SK-N-SH (cell line): ENCODE results near the gene EHBP1L1. TPM values are rescaled to one million over a fixed set of nuclear protein-coding genes. Genes with fewer than 3 reads are reported as not detected.

Source experiments
- CTCF ChIA-PET: fragments of 300-600, 350-600 bp; formaldehyde crosslinking; extraction: SDS; loops from one replicate; lab custom pipeline; 2021; lab: Yijun Ruan, JAX
- POLR2A ChIA-PET: fragments of 350-600 bp; sonication (Branson Sonifier 250); formaldehyde crosslinking; extraction: SDS; loops from one replicate; lab custom pipeline; 2020; ENCODE audit warnings: antibody characterized with exemption, inconsistent platforms; lab: Yijun Ruan, JAX
- DNase-seq: peaks from one replicate; pipeline ENCODE4 v3.0.0; 2012
- H2AFZ ChIP-seq: fragments of 200-600 bp; sonication (generic); 2 replicates; pipeline ENCODE4 v1.8.1; 2016; ENCODE audit warnings: antibody characterized with exemption, mild to moderate bottlenecking, low read depth
- H3F3A ChIP-seq: fragments of 200-600 bp; sonication (generic); replicated peaks from 2 replicates; pipeline ENCODE3; 2016; ENCODE audit warnings: antibody characterized with exemption, mild to moderate bottlenecking; ENCODE audit not compliant: insufficient read depth
- H3K27ac ChIP-seq, 2 experiments: fragments of 200-500 bp in 1 of 2; fragments of 200-600 bp in 1 of 2; sonication (Bioruptor generic) in 1 of 2; sonication (generic), shearing (Covaris generic) in 1 of 2; 2 replicates each; pipeline versions ENCODE4 v1.5.1 to v1.6.1; 2014 to 2016; ENCODE audit warnings: low read depth in 2 of 2, inconsistent platforms in 1 of 2, low read length in 1 of 2, mild to moderate bottlenecking in 1 of 2, mixed read lengths in 1 of 2
- H3K27me3 ChIP-seq: fragments of 200-600 bp; sonication (generic), shearing (Covaris generic); 2 replicates; pipeline ENCODE4 v1.6.1; 2016; ENCODE audit warnings: mixed run types; ENCODE audit not compliant: insufficient read depth
- H3K36me3 ChIP-seq, 2 experiments: fragments of 200-500 bp in 1 of 2; fragments of 200-600 bp in 1 of 2; sonication (Bioruptor generic) in 1 of 2; sonication (generic) in 1 of 2; replicated peaks in 1 of 2; 2 replicates each; pipeline versions ENCODE3 to v1.5.1; 2014 to 2016; ENCODE audit warnings: low read length in 1 of 2, mild to moderate bottlenecking in 1 of 2; ENCODE audit not compliant: insufficient read depth in 2 of 2, control insufficient read depth in 1 of 2
- H3K4me1 ChIP-seq, 2 experiments: fragments of 200-500 bp in 1 of 2; fragments of 200-600 bp in 1 of 2; sonication (Bioruptor generic) in 1 of 2; sonication (generic), shearing (Covaris generic) in 1 of 2; 2 replicates each; pipeline versions ENCODE4 v1.5.1 to v1.6.1; 2014 to 2016; ENCODE audit warnings: low read depth in 1 of 2, low read length in 1 of 2, mixed run types in 1 of 2; ENCODE audit not compliant: insufficient read depth in 2 of 2, control insufficient read depth in 1 of 2
- H3K4me2 ChIP-seq: fragments of 200-600 bp; sonication (generic), shearing (Covaris generic); 2 replicates; pipeline ENCODE4 v1.6.1; 2017; ENCODE audit warnings: mixed run types
- H3K4me3 ChIP-seq, 2 experiments: fragments of 200-500 bp in 1 of 2; fragments of 200-600 bp in 1 of 2; sonication (Bioruptor generic) in 1 of 2; sonication (generic), shearing (Covaris generic) in 1 of 2; 2 replicates each; pipeline versions ENCODE4 v1.5.1 to v1.8.1; 2014 to 2016; ENCODE audit warnings: low read depth in 2 of 2, inconsistent platforms in 1 of 2, low read length in 1 of 2, mild to moderate bottlenecking in 1 of 2, mixed read lengths in 1 of 2, moderate library complexity in 1 of 2
- H3K79me2 ChIP-seq: fragments of 200-600 bp; sonication (generic); 2 replicates; pipeline ENCODE4 v1.8.1; 2017; ENCODE audit warnings: mild to moderate bottlenecking; ENCODE audit not compliant: insufficient read depth
- H3K9ac ChIP-seq: fragments of 200-600 bp; sonication (generic); 2 replicates; pipeline ENCODE4 v1.6.1; 2017; ENCODE audit warnings: mixed run types
- H3K9me2 ChIP-seq: fragments of 200-600 bp; sonication (generic); 2 replicates; pipeline ENCODE4 v1.6.1; 2017; ENCODE audit warnings: mixed run types
- H3K9me3 ChIP-seq: fragments of 200-600 bp; sonication (generic); 2 replicates; pipeline ENCODE4 v1.6.1; 2017; ENCODE audit warnings: mixed run types, mild to moderate bottlenecking, moderate library complexity
- H4K20me1 ChIP-seq: fragments of 200-600 bp; sonication (generic); 2 replicates; pipeline ENCODE4 v1.6.1; 2017; ENCODE audit warnings: mild to moderate bottlenecking, mixed run types; ENCODE audit not compliant: insufficient read depth
- CHD2 ChIP-seq: fragments of 150-350 bp; IDR thresholded peaks from 2 replicates; pipeline ENCODE4 v1.6.1; 2018; ENCODE audit warnings: low read length; ENCODE audit not compliant: partially characterized antibody
- ELF1 ChIP-seq: IDR thresholded peaks from 2 replicates; pipeline ENCODE4 v1.4.0; 2012
- EZH2phosphoT487 ChIP-seq: fragments of 200-600 bp; sonication (generic); IDR thresholded peaks from 2 replicates; pipeline ENCODE4 v1.6.1; 2017; ENCODE audit warnings: low read depth, mixed run types, mild to moderate bottlenecking, antibody characterized with exemption, moderate library complexity, borderline replicate concordance
- FOXJ3 ChIP-seq: sonication (generic); formaldehyde crosslinking; IDR thresholded peaks from 2 replicates; pipeline ENCODE4 v1.5.1; 2020; ENCODE audit warnings: mild to moderate bottlenecking, missing genetic modification reagents
- FOXM1 ChIP-seq: IDR thresholded peaks from 2 replicates; pipeline ENCODE4 v1.4.0; 2012; ENCODE audit warnings: low read depth, mild to moderate bottlenecking
- GABPA ChIP-seq: IDR thresholded peaks from 2 replicates; pipeline ENCODE4 v1.4.0; 2012; ENCODE audit warnings: low read depth, mild to moderate bottlenecking
- GATA2 ChIP-seq: sonication (generic); formaldehyde crosslinking; IDR thresholded peaks from 2 replicates; pipeline ENCODE4 v1.5.0; 2020; ENCODE audit warnings: mild to moderate bottlenecking, missing genetic modification reagents
- IRF3 ChIP-seq: fragments of 150-350 bp; IDR thresholded peaks from 2 replicates; pipeline ENCODE4 v1.6.1; 2016; ENCODE audit warnings: mild to moderate bottlenecking, low read depth, low read length
- MAX ChIP-seq: IDR thresholded peaks from 2 replicates; pipeline ENCODE4 v1.4.0; 2012; ENCODE audit warnings: low read depth
- MEF2A ChIP-seq: IDR thresholded peaks from 2 replicates; pipeline ENCODE4 v1.4.0; 2012; ENCODE audit warnings: low read depth, borderline replicate concordance
- MXI1 ChIP-seq: IDR thresholded peaks from 2 replicates; pipeline ENCODE4 v1.6.1; 2012; ENCODE audit warnings: mild to moderate bottlenecking, low read depth, low read length, improper control_type of control experiment
- NFIC ChIP-seq: IDR thresholded peaks from 2 replicates; pipeline ENCODE4 v1.4.0; 2012; ENCODE audit warnings: borderline replicate concordance
- NRF1 ChIP-seq: IDR thresholded peaks from 2 replicates; pipeline ENCODE4 v1.6.1; 2012; ENCODE audit warnings: low read depth, mild to moderate bottlenecking, low read length
- POLR2AphosphoS5 ChIP-seq: IDR thresholded peaks from 2 replicates; pipeline ENCODE4 v1.6.1; 2012; ENCODE audit warnings: low read depth, low read length
- RCOR1 ChIP-seq: fragments of 150-350 bp; IDR thresholded peaks from 2 replicates; pipeline ENCODE4 v1.6.1; 2017; ENCODE audit warnings: antibody characterized with exemption, low read length
- TCF12 ChIP-seq: IDR thresholded peaks from 2 replicates; pipeline ENCODE4 v1.4.0; 2012
- TEAD4 ChIP-seq: IDR thresholded peaks from 2 replicates; pipeline ENCODE4 v1.4.0; 2012; ENCODE audit warnings: mild to moderate bottlenecking, borderline replicate concordance; ENCODE audit not compliant: insufficient read depth
- YY1 ChIP-seq: IDR thresholded peaks from 2 replicates; pipeline ENCODE4 v1.4.0; 2012; ENCODE audit warnings: low read depth, mild to moderate bottlenecking
- WGBS: methylation state at CpG from one replicate; pipeline ENCODE4 v1.1.6; 2017; ENCODE audit warnings: low lambda C conversion rate; 5-methylcytosine and 5-hydroxymethylcytosine counted together
- polyA plus RNA-seq, 3 experiments: library from polyadenylated mRNA; depleted of rRNA; stranded (reverse); fragments of >200 nt; gene quantifications; 2 replicates each; pipeline ENCODE4 v1.2.3, GENCODE V29; 2012
- TF ChIP-seq, protein P1 (sequence below): IDR thresholded peaks from 2 replicates; pipeline ENCODE4 v1.6.1; 2012; ENCODE audit warnings: mild to moderate bottlenecking, low read depth, low read length, moderate library complexity
- TF ChIP-seq, protein P2 (sequence below): fragments of 150-350 bp; IDR thresholded peaks from 2 replicates; pipeline ENCODE4 v1.6.1; 2017; ENCODE audit warnings: antibody characterized with exemption, low read length, low read depth, borderline replicate concordance

Gene EHBP1L1
- polyA plus RNA-seq (2012; rRNA removed) = 35.1 and 48.7 TPM in 2 replicates
- 17.6 and 25.5 TPM in 2 replicates for polyA plus RNA-seq (2012; cell fraction: cytosol; rRNA removed)
- polyA plus RNA-seq (2012; cell fraction: nucleus; rRNA removed) = 163 and 263 TPM in 2 replicates

DNA sequence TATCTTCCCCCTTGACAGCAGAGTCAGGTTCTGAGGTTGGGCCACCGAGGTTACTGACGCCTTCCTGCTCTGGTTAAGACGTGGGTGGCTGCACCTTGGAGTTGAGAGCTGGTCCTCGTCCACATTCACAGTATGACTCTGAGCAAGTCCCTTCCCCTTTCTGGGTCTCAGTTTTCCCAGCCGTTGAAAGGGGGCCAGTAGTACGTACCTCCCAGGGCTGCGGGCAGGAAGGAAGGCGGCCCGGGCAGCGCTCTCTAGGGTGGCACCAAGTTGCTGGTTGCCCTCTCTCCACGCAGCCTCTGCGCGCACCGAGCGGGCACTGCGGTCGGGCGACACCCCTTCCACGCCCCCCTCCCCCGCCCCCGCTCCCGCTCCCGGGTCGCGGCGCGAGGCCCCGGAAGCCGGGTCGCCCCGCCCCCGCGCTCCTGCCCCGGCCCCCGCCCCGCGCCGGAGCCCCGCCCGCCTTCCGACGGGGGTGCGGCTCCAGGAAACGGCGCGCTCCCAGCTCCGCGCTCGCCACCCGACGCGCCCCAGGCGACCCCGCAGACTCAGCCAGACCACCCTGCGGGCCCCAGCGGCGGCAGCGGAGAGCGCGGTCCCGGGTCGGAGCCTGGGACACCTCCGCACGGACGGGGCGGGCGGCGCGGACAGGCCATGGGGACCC is at the start of gene EHBP1L1:
Gene EHBP1L1 (plus strand): TSS at position 486 of the 664 bp plus-strand sequence. CDS start 250 bp downstream, outside the sequence.
- WGBS = 4% methylated on average over 24 of the region's 69 CpGs
- TF ChIP-seq MAX = no peak
- Histone ChIP-seq H3K9ac (peak within 1 kb of the TSS; percentile 78), H3K79me2 (peaks cover 59% of the 10 kb centered on the region), H3F3A (peaks cover 38% of the 10 kb centered on the region), H3K4me2 (peak within 1 kb of the TSS; percentile 99), H2AFZ (no peak within 1 kb of the TSS), H3K27ac (peak within 1 kb of the TSS; percentile 69 to 81), H3K9me2 (no peaks in the 10 kb centered on the region), H3K4me3 (peak within 1 kb of the TSS; percentile 64 to 68), H3K36me3 (peaks cover 22 to 27% of the 10 kb centered on the region in 2 experiments), H4K20me1 (peaks cover 25% of the 10 kb centered on the region), H3K9me3 (no peaks in the 10 kb centered on the region), H3K27me3 (no peaks in the 10 kb centered on the region), H3K4me1 (peaks cover 44 to 53% of the 10 kb centered on the region in 2 experiments; a peak in 3 of 4 replicates)
- ChIA-PET CTCF (interaction anchor here (0.5 to 13.6 kb wide), 5 partner anchors 14 to 35 kb away, joined by 3 to 295 read pairs (median 4); partner anchors contain the start of gene KCNK7), POLR2A (interaction anchor here (0.7 to 1.7 kb wide), 5 partner anchors 11 to 158 kb away, joined by 4 to 7 read pairs (median 4); partner anchors contain the start of genes NEAT1 and SIPA1)
- DNase-seq = peak; percentile 91

GRCh38 chr11:65526744-65527143 is 49.1 kb upstream of the EHBP1L1 start:
- 98% methylated on average over 5 of the region's 8 CpGs for WGBS
- DNase-seq = peak; percentile 5
- ChIA-PET POLR2A (no interaction called here), CTCF (interaction anchor here (0.7 to 6.7 kb wide), 6 partner anchors 13 to 46 kb away, joined by 3 to 69 read pairs (median 4); partner anchors contain the start of gene FAM89B)
- H3K9me2 ChIP-seq = no peaks in the 10 kb centered on the region
- peaks cover 5 to 18% of the 10 kb centered on the region in 2 experiments; a peak in 3 of 4 replicates for H3K4me1 ChIP-seq
- H3K4me2 ChIP-seq = peak overlapping the region; percentile 99
- peaks cover 13% of the 10 kb centered on the region; the same call in 1 of the 2 replicates for H4K20me1 ChIP-seq
- H3K9ac ChIP-seq = no peak overlapping the region
- peaks cover 19% of the 10 kb centered on the region for H3F3A ChIP-seq
- no peak overlapping the region for H3K4me3 ChIP-seq
- no peak overlapping the region for H2AFZ ChIP-seq
- H3K79me2 ChIP-seq = peaks cover 30% of the 10 kb centered on the region
- H3K9me3 ChIP-seq = no peaks in the 10 kb centered on the region
- no peak overlapping the region for H3K27ac ChIP-seq
- TF ChIP-seq ELF1 (no peak), MAX (no peak), EZH2phosphoT487 (no peak), NRF1 (no peak), CHD2 (no peak), FOXJ3 (CRISPR knock-in tag) (no peak), POLR2AphosphoS5 (no peak), FOXM1 (no peak), YY1 (no peak), TCF12 (no peak), IRF3 (no peak), GATA2 (CRISPR knock-in tag) (no peak), GABPA (no peak), NFIC (no peak), RCOR1 (no peak), MXI1 (no peak), TEAD4 (no peak), MEF2A (no peak)
- TF ChIP-seq, protein P1, sequence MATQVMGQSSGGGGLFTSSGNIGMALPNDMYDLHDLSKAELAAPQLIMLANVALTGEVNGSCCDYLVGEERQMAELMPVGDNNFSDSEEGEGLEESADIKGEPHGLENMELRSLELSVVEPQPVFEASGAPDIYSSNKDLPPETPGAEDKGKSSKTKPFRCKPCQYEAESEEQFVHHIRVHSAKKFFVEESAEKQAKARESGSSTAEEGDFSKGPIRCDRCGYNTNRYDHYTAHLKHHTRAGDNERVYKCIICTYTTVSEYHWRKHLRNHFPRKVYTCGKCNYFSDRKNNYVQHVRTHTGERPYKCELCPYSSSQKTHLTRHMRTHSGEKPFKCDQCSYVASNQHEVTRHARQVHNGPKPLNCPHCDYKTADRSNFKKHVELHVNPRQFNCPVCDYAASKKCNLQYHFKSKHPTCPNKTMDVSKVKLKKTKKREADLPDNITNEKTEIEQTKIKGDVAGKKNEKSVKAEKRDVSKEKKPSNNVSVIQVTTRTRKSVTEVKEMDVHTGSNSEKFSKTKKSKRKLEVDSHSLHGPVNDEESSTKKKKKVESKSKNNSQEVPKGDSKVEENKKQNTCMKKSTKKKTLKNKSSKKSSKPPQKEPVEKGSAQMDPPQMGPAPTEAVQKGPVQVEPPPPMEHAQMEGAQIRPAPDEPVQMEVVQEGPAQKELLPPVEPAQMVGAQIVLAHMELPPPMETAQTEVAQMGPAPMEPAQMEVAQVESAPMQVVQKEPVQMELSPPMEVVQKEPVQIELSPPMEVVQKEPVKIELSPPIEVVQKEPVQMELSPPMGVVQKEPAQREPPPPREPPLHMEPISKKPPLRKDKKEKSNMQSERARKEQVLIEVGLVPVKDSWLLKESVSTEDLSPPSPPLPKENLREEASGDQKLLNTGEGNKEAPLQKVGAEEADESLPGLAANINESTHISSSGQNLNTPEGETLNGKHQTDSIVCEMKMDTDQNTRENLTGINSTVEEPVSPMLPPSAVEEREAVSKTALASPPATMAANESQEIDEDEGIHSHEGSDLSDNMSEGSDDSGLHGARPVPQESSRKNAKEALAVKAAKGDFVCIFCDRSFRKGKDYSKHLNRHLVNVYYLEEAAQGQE = no peak
- TF ChIP-seq, protein P2, sequence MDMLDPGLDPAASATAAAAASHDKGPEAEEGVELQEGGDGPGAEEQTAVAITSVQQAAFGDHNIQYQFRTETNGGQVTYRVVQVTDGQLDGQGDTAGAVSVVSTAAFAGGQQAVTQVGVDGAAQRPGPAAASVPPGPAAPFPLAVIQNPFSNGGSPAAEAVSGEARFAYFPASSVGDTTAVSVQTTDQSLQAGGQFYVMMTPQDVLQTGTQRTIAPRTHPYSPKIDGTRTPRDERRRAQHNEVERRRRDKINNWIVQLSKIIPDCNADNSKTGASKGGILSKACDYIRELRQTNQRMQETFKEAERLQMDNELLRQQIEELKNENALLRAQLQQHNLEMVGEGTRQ = no peak
- H3K36me3 ChIP-seq = peaks cover 17 to 40% of the 10 kb centered on the region in 2 experiments
- H3K27me3 ChIP-seq = no peaks in the 10 kb centered on the region
